Fibroblast of gingiva (primary cell): ENCODE data around the gene GHRL.
A peak's percentile ranks its signal among the peaks of the same experiment; 100 is the strongest.

Source experiments
- DNase-seq: peaks from one replicate; pipeline ENCODE4 v3.0.0-alpha.2; 2011; ENCODE audit warnings: low read depth

Gene GHRL, protein sequence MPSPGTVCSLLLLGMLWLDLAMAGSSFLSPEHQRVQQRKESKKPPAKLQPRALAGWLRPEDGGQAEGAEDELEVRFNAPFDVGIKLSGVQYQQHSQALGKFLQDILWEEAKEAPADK

DNA sequence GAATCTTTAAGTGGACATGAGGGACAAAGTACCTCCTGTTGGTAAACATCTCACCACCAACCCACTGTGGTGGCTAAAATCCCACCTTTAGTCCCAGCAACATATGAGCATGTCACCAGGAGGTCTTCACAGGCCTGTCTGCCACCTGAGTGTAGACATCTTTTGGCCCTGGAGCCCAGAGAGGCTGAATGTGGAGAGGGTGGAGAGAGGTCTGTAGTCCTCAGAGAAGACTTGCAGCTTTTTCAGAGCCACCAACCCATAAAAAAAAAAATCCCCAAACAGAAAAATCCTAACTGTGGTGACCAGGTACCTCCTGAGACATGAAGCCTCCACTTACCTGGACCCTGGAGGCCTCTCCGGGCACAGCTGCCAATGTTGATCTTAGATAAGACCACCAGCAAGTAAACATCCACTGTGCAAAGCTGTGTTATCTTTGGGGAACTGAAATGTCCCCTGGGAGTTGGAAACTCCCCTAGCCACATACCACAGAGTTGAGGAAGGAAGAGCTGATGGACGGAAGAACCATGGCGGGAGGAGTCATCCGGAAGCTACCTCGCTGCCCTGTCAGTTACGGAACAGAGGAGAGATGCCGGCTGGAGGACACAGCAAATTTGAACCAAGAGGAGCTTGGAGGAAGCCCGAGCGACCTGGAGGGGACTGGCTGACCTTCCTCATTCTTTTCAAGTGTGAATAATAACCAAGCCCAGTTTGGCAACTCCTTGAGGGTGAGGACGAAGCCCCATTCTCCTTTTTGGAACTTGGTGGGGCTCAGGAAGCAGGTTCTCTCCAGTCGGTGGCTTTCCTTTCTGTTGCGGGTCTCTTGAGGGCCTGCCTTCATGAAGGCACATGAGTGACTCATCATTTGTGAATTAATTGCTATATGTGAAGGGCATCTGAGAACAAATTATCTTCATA, at the start of gene GHRL:
Gene GHRL, minus strand, starts transcription at position 443 of the 915 bp plus-strand sequence. CDS start 2,767 bp downstream, outside the sequence.
- no peak for DNase-seq

DNA sequence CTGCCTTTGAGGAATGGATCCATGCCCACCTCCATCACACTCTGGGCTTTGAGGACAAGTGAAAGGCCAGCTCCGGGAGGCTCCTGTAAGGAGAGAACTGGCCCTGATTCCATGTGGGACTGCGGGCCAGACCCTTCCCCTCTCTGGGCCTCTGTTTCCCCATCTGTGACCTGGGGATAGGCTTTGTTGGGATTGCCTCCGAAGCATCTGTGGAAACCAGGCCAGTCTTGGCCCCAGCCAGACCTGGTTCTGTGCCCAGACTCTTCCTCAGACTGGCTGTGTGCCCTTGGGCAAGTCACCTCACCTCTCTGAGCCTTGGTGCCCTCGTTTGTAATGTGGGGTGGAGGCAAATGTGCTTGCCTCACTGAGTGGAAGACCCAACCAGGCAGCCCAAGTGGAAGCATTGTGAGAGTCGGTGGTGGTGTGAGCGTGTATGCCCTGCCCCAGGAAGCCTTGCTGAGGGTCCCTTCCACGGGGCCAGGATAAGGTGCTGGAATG, 49.2 kb upstream of the GHRL start:
- DNase-seq = no peak

DNA sequence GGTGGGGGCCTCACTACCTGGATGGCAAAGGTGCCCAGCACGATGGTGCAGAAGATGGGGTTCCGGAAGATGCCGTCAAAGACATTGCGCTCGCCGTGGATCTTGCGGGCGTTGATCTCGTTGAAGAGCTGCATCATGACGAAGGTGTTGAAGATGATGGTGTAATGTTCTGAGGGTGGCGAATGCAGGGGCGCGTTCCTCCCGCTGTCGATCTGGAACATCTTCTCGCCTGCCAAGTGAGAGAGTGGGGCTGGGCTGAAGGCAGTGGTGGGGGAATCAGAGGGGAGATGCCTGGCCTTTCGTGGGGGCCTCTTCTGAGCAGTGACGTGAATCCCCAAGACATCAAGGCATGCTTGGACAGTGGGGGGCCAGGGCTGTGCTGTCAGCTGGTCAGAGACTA, 47.7 kb upstream of the GHRL start:
- no peak for DNase-seq

DNA sequence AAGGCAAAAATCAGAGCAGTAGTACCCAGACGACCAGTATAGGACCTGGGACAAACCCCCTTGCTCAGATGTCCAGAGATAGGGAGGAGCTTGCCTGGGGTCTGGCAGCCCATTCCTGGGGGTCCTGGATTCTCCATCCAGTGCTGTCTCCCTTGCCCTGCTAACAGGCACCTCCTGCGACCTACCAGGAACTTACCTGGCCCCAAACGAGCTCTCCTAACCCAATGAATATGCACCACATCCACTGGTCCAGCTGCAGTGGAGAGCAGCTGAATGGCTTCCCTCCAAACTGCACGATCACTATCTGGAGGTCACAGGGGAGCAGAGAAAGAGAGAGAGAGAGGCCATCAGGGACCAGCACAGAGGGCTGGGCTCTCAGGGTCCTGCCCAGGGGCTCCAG, 47.3 kb upstream of the GHRL start:
- DNase-seq = no peak

DNA sequence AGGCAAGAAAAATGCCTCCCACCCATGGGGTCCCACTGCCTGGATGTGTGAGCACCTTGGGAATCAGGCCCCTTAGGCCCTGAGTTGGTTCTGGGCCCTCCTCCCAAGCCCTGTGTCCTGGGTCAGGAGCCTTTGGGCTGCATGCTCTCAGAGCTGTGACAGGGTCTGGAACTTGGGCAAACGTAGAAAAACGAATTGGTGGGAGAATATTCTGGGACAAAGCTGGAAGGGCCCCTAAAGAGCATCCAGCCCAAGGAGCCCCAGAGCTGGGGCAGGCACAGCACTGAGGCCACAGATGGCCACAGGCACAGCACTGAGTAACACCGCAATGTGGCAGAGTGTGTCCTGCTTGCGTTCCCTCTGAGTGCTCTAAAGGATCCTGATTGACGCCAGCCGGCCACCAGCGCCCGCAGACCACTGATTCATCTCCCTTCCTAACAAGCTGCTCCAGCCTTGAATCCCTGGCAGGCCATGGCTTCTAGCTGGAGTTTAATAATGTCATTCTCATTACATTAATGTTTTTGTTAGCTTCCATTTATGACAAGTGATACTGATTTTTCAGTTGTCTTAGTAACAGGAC, 46.7 kb upstream of the GHRL start:
- no peak for DNase-seq

GRCh38 chr3:10338591-10339353, 46.0 kb upstream of the GHRL start:
- DNase-seq = no peak

- no peak for DNase-seq
Observed at GRCh38 chr3:10338164-10338470, 45.4 kb upstream of the GHRL start.

DNA sequence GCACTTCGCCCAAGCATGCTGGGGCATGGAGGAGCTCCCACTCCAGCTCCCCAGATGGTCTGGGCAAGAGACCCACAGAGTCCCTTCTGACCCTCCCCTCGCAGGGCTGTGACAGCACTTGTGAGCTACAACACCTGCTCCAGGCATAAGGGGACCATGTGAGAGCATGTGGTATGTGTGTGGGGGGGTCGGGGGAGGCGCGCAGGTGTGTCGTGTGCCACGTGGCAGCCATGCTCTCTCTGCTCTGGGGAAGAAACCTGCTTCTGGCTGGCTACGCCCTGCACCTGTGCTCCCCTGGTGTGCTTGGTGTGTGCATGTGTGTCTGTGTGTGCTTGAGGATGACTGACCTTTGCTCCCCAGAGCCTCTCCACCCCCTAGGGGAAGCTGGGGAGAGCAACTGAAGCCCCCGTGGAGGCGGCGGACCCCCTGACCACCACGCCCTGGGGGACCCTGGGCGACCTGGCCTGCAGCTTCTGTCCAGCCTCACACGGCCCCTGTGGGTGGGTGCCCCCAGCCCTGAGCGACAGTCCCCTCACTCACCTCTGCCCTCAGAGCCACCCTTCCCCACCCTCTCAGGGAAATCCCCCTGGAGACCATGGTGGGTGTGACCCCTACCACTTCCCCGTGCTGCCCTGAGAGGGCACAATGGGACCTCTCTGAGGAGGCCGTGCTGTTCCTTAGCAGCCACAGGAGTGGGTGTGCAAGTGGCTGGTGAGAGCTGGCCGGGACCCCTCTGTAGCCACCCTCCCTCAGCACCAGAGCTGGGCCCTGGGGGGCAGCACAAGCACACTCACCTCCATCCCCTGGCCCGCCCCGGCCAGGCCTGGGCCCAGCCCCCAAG, 44.8 kb upstream of the GHRL start:
- DNase-seq = no peak

DNA sequence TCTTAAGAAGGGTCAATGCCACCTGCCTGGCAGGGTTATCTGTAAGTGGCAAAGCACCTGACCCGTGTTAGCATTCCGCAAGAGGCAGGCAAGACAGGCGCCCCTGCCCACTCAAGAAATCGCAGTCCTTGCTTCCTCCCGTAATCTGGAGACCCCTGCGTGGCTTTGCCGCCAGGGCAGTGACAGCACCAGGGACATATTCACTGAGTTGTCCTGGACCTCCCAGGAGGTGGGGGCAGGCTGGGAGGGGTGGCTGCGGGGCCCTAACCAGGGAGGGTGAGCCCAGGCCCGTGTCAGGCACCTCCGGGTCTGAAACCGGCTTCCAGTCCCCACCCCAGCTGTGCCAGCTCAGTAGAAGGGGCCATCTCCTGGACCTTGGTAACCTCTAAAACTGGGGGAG, 44.0 kb upstream of the GHRL start:
- DNase-seq = no peak

- no peak for DNase-seq
Observed at GRCh38 chr3:10335871-10336622, 43.3 kb upstream of the GHRL start.

GRCh38 chr3:10335190-10335738, 42.5 kb upstream of the GHRL start:
- DNase-seq = no peak

- peak; percentile 62 for DNase-seq
Observed at GRCh38 chr3:10334459-10334858, 41.7 kb upstream of the GHRL start.

- no peak for DNase-seq
Observed at GRCh38 chr3:10334042-10334441, 41.3 kb upstream of the GHRL start.

DNA sequence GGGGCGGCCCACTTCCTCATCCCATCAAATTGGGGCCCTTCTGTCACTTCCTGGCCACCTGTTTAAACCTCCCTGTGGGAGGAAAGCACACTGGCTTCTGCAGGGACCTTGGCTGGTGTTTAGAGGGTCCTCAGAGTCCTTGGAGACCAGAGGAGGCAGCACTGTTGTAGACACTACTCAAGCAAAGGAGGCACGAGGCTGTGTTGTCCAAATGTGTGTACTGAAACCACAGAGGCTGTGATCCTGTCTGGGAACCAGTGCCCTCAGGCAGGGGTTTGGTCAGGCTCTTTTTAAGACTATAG, 40.6 kb upstream of the GHRL start:
- DNase-seq = no peak

DNA sequence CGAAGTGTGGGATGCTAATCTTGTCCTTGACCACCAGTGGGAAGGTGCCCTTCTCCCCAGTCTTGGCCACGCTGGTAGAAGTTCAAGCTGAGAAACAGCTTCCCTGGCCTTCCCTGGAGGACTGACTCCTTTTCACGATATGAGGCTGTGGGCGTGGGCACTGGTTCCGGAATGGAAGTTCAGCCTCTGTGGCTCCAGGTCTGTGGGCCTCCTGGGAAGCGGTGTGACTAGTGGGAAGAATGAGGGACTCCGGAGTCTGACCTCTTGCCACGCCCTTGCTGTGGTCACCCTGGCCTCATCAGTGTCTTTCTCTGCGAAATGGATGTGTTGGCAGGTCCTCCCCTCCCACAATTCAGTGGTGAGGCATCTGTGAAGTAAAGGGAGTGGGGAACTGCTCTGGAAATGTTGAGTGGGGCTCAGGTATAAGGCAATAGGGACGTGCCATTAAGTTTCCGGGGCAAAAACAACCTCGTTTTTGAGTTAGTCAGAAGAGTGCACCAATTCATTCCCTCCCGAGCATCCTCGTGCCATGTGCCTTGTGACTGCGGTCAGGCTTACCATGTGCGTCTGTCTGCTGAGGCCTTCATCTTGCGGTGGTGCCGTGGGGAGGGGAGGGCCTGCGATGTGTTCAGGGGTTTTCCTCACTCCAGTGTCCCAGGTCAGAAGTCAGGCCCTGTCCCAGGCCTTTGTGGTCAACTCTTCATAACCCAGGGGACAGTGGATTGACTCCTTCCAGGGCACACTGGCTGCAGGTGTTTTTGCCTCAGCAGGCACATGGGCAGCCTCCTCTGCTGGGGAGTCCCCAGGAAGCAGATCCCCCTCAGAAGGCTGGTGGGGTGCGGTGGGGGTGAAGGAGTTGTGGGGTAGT, 40.0 kb upstream of the GHRL start:
- DNase-seq = no peak

DNA sequence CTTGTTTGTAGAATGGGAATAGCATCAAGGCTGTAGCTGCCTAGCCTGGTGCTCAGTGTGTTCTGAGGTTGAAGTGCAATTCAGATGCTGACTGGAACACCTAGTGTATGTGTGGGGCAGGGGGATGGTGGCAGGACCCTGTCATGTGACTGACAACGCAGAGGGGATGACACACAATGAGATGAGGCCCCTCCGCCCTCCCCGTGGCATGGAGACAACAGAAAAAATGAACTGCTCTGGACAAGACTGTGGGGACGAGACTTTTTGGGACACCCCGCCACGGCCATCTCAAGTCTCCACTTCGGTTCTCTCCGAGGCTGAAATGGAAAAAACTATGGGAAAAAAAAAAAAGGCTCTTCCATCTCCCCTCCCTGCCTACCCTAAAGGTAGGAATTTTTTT, 38.6 kb upstream of the GHRL start:
- no peak for DNase-seq

DNA sequence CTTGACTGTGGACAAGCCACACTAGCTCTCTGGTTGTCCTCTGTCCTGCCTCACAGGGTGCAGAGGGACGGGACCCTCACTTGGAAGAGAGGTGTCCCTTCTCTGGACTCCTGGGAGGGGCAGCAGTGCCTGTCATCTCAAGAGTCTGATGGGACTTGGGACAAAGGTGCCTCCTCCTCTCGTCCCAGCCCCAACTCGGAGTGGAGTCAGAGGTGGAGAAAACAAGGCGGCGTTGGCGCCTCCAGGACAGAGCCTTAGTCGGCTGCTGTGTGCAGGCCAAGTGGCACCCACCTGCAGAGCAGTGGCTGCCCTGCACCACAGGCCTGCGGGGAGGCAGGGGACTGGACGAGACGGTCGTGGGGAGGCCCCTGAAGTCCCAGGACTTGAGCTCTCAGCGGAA, 37.6 kb upstream of the GHRL start:
- no peak for DNase-seq

DNA sequence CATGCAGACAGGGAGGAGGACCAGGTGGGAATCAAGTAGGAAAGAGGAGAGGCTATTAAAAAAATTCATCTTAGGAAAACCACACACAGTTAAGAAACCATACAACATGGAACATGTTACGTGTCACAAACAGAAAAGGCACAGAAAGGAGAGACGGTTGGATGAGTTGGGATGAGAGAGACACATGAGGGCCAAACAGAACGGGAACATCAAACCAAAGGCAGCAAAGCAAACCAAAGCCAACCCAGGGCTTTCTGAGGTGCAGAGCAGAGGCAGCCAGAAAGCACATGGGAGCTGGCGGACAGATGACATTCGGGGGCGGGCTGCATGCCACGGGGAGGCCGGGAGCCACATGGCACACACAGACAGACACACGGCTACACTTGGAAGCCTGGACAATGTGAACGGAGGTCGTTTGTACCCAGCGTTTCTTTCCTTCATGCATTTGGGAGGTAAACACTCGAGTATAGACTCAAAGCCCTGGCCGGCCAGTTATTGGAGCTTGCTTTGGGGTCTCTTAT, 36.8 kb upstream of the GHRL start:
- DNase-seq = no peak

DNA sequence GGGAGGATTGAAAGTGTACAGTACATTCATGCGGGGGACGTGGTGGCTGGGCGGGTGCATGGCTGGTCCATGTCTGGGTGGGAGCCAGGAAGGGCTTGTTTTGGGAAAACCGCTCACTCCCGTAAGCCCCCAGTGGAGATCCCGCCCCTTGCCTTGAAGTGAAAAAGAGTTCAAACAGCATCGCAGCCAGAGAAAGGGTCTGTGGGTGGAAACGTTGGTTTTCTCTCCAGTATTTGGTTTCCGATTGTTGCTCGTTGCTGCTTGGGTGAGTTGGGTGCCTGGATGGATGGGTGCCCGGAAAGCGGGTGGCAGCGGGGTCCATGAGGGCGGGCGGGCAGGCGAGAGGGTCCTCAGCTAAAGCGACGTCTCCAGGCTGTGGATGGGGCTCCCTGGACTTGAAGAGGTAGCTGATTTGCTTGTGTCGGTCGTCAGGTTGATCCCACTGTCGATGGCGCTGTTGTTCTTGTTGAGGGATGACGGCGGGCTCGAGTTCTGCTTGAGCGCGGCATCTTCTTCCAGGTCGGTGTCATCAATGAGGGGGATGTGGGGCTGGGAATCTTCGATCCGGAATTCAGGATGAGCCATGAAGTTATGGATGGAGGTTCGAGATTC, 35.8 kb upstream of the GHRL start:
- no peak for DNase-seq
